Stomach (tissue), 9 donors: ENCODE measurements around the gene GPATCH2. TPM values are rescaled to one million over a fixed set of nuclear protein-coding genes. Genes with fewer than 3 reads are reported as not detected.
A peak's percentile ranks its signal among the peaks of the same experiment; 100 is the strongest.

ENCODE experiments used
- DNase-seq, 2 donors: peaks; one replicate each; pipeline versions ENCODE4 v3.0.0 to v3.0.0-alpha.2; 2013 to 2019
- H3K27ac ChIP-seq, 5 donors: fragments of 200-600 bp in 4 of 5; sonication (generic) in 4 of 5; one replicate each; pipeline ENCODE4 v1.5.1; 2013 to 2019; ENCODE audit warnings: mild to moderate bottlenecking in 1 of 5, moderate library complexity in 1 of 5
- H3K27me3 ChIP-seq, 3 donors: fragments of 200-600 bp; sonication (generic); one replicate each; pipeline ENCODE4 v1.5.1; 2017 to 2019; ENCODE audit warnings: mixed run types in 1 of 3
- H3K36me3 ChIP-seq, 4 donors: fragments of 200-600 bp; sonication (generic); 1 replicate in 3 of 4; 2 replicates in 1 of 4; pipeline ENCODE4 v1.5.1; 2016 to 2019
- H3K4me1 ChIP-seq, 4 donors: fragments of 200-600 bp; sonication (generic); one replicate each; pipeline ENCODE4 v1.5.1; 2016 to 2019
- H3K4me3 ChIP-seq, 4 donors: fragments of 200-600 bp; sonication (generic) in 3 of 4; one replicate each; pipeline ENCODE4 v1.5.1; 2016 to 2019; ENCODE audit warnings: mild to moderate bottlenecking in 1 of 4
- H3K9me3 ChIP-seq, 4 donors: fragments of 200-600 bp; sonication (generic); one replicate each; pipeline ENCODE4 v1.5.1; 2016 to 2019
- EP300 ChIP-seq: sonication (generic); formaldehyde crosslinking; IDR thresholded peaks from one replicate; pipeline ENCODE4 v1.6.1; 2017; ENCODE audit warnings: antibody characterized with exemption
- POLR2A ChIP-seq, 4 donors: fragments of 450-650 bp; IDR thresholded peaks; one replicate each; pipeline ENCODE4 v1.6.1; 2016; ENCODE audit warnings: antibody characterized with exemption in 4 of 4, control low read depth in 2 of 4, mild to moderate bottlenecking in 1 of 4, moderate library complexity in 1 of 4
- POLR2AphosphoS5 ChIP-seq, 3 donors: sonication (generic); formaldehyde crosslinking; IDR thresholded peaks; one replicate each; pipeline ENCODE4 v1.6.1; 2016; ENCODE audit warnings: antibody characterized with exemption in 3 of 3
- WGBS, 5 donors: extraction: QIAGEN DNeasy Blood & Tissue Kit in 3 of 5; methylation state at CpG; one replicate each; pipeline versions ENCODE4 v1.1.5 to v1.1.7; 2013 to 2018; 5-methylcytosine and 5-hydroxymethylcytosine counted together
- intact Hi-C: fragments of 100-400 bp; cut with DNase I; formaldehyde crosslinking; loops from one replicate; pipeline ENCODE4 v1.15.1; 2023; ENCODE audit warnings: low total_unique reads
- polyA plus RNA-seq, 3 donors: library from polyadenylated mRNA; stranded (reverse); fragments of 200-250 nt; gene quantifications; one replicate each; pipeline ENCODE4 v1.2.3, GENCODE V29; 2013
- total RNA-seq, 5 donors: library from RNA; depleted of rRNA; stranded (reverse); fragments of >200 nt; gene quantifications; one replicate each; pipeline versions ENCODE4 v1.1.0 to v1.2.3, GENCODE V29; 2014 to 2016
- TF ChIP-seq, protein P1 (sequence below), 7 experiments: fragments of 450-650 bp in 4 of 7; fragments of 200-600 bp in 3 of 7; sonication (generic) in 3 of 7; IDR thresholded peaks; one replicate each; pipeline ENCODE4 v1.5.1; 2016 to 2019; ENCODE audit warnings: antibody characterized with exemption in 7 of 7, control low read depth in 2 of 7, mild to moderate bottlenecking in 1 of 7
- donor health status: healthy with polysubstance abuse.
- donor health status: Bipolar disorder and iron deficiency.
- donor health status: healthy.

Gene GPATCH2
- total and polyA plus RNA-seq, 8 donors: 2.4 to 42.8 (median 13.4) TPM

DNA sequence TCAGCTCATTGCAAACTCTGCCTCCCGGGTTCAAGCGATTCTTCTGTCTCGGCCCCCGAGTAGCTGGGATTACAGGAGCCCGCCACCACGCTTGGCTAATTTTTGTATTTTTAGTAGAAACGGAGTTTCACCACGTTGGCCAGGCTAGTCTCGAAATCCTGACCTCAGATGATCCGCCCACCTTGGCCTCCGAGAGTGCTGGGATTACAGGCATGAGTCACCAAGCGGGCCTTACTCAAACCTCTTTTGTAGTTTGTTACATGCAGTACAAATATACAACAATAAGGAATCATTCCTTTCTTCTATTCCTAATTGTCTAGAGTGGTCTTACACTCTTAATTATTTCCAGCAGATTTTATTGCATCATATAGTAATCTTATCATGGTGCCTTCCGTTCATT, 16.9 kb upstream of the GPATCH2 start:
- Histone ChIP-seq H3K27me3 (no peaks in the 10 kb centered on the region), H3K4me3 (no peak overlapping the region), H3K9me3 (no peaks in the 10 kb centered on the region), H3K4me1 (no peaks in the 10 kb centered on the region), H3K36me3 (no peaks in the 10 kb centered on the region), H3K27ac (no peak overlapping the region)
- intact Hi-C loops: no loop called here
- WGBS, 5 donors: 86 to 90% (median 88%) methylated on average over 13 of the region's 13 CpGs
- TF ChIP-seq POLR2AphosphoS5 (IDR thresholded peaks at IDR 0.05): no peak
- TF ChIP-seq, protein P1, sequence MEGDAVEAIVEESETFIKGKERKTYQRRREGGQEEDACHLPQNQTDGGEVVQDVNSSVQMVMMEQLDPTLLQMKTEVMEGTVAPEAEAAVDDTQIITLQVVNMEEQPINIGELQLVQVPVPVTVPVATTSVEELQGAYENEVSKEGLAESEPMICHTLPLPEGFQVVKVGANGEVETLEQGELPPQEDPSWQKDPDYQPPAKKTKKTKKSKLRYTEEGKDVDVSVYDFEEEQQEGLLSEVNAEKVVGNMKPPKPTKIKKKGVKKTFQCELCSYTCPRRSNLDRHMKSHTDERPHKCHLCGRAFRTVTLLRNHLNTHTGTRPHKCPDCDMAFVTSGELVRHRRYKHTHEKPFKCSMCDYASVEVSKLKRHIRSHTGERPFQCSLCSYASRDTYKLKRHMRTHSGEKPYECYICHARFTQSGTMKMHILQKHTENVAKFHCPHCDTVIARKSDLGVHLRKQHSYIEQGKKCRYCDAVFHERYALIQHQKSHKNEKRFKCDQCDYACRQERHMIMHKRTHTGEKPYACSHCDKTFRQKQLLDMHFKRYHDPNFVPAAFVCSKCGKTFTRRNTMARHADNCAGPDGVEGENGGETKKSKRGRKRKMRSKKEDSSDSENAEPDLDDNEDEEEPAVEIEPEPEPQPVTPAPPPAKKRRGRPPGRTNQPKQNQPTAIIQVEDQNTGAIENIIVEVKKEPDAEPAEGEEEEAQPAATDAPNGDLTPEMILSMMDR (IDR thresholded peaks at IDR 0.05): no peak
- TF ChIP-seq POLR2A (IDR thresholded peaks at IDR 0.05): no peak
- no peak for TF ChIP-seq EP300
- no peak for DNase-seq

DNA sequence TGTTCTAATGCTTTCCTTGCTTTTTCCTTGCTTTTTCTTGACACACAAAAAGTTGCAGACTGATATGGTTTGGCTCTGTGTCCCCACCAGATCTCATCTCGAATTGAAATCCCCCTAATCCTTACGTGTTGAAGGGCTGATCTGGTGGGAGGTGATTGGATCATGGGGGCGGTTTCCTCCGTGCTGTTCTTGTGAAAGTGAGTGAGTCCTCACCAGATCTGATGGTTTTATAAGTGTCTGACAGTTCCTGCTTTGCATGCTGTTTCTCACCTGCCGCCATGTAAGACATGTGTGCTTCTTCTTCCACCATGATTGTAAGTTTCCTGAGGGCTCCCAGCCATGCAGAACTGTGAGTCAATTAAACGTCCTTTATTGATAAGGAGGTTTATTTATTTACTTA, 11.6 kb upstream of the GPATCH2 start:
- Histone ChIP-seq H3K36me3 (no peaks in the 10 kb centered on the region), H3K9me3 (no peaks in the 10 kb centered on the region), H3K4me1 (no peaks in the 10 kb centered on the region), H3K4me3 (no peak overlapping the region), H3K27me3 (no peaks in the 10 kb centered on the region), H3K27ac (no peak overlapping the region)
- 56 to 69% (median 60%) methylated on average over 6 of the region's 6 CpGs for WGBS, 5 donors
- DNase-seq: no peak
- TF ChIP-seq POLR2A (IDR thresholded peaks at IDR 0.05) (no peak), EP300 (no peak), POLR2AphosphoS5 (IDR thresholded peaks at IDR 0.05) (no peak)
- TF ChIP-seq, protein P1 (IDR thresholded peaks at IDR 0.05): no peak
- intact Hi-C loops: no loop called here

DNA sequence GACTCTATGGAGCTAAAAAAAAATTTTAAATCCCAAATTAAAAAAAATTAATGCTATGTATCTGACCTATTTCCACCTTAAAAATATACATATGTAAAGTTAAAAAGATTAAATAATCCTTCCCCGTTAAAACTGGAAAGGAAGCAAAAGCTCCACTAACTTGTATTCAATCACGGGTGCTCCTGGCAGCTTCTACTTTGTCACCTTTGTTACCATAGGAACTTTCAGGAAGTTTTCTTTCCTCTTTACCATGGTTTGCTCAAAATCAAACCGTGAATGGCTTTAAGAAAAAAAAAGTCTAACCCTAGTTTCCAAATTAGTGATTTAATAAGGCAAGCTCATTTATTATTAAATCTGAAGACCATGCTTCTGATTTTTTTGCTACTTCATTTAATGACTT, 3.5 kb downstream of the GPATCH2 start:
- H3K36me3 ChIP-seq: no peaks in the 10 kb centered on the region
- H3K9me3 ChIP-seq: no peaks in the 10 kb centered on the region
- 7 to 30% (median 17%) methylated on average over 3 of the region's 3 CpGs for WGBS, 5 donors
- intact Hi-C loops: no loop called here
- DNase-seq: peak in 1 of 2 donors; percentile 53
- no peaks in the 10 kb centered on the region for H3K27me3 ChIP-seq
- peaks cover 8 to 46% (median 31%) of the 10 kb centered on the region in 4 donors for H3K4me1 ChIP-seq
- no peak for TF ChIP-seq POLR2A (IDR thresholded peaks at IDR 0.05)
- no peak for TF ChIP-seq EP300
- TF ChIP-seq POLR2AphosphoS5 (IDR thresholded peaks at IDR 0.05): no peak
- TF ChIP-seq, protein P1 (IDR thresholded peaks at IDR 0.05): no peak
- H3K4me3 ChIP-seq: no peak overlapping the region
- H3K27ac ChIP-seq: no peak overlapping the region

DNA sequence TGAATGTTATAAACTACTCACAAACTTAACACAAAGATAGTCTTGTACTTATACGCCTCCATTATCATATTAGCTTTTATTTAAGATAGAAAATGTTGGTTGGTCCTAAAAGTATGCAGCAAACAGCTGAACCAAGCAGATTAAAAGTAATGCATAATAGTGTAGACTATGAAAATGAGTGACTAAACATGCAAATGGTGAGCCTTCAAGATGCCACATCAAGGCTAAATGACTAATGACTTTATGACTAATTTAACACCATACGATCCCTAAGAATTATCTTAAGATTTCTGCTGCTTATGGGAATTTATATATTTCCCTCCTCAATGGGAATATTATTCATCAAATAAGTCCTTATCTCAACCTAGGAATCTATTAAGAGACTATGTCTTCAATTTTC, 4.6 kb downstream of the GPATCH2 start:
- no peak overlapping the region for H3K4me3 ChIP-seq
- DNase-seq: no peak

More for the DNA sequence above, 4.6 kb downstream of the GPATCH2 start:
- H3K27ac ChIP-seq: no peak overlapping the region
- no peaks in the 10 kb centered on the region for H3K9me3 ChIP-seq
- no peak for TF ChIP-seq EP300
- no peak for TF ChIP-seq POLR2A (IDR thresholded peaks at IDR 0.05)
- TF ChIP-seq, protein P1 (IDR thresholded peaks at IDR 0.05): no peak
- TF ChIP-seq POLR2AphosphoS5 (IDR thresholded peaks at IDR 0.05): no peak
- 79 to 92% (median 90%) methylated on average over 2 of the region's 2 CpGs for WGBS, 5 donors
- intact Hi-C loops: no loop called here
- H3K36me3 ChIP-seq: no peaks in the 10 kb centered on the region
- H3K4me1 ChIP-seq: peaks cover 4 to 39% (median 25%) of the 10 kb centered on the region in 4 donors
- no peaks in the 10 kb centered on the region for H3K27me3 ChIP-seq
